IPS-20b (cell line): ENCODE data around the gene RAP1A.

ENCODE experiments used
- H3K27ac ChIP-seq: one replicate; pipeline ENCODE4 v1.5.1; 2013; ENCODE audit warnings: low read length
- H3K27me3 ChIP-seq: 2 replicates; pipeline ENCODE4 v1.6.1; 2013; ENCODE audit warnings: mild to moderate bottlenecking, low read length, inconsistent platforms; ENCODE audit not compliant: insufficient read depth
- H3K36me3 ChIP-seq: 2 replicates; pipeline ENCODE4 v1.6.1; 2013; ENCODE audit warnings: low read depth, mild to moderate bottlenecking, inconsistent platforms, low read length, moderate library complexity; ENCODE audit not compliant: insufficient read depth
- H3K4me1 ChIP-seq: 2 replicates; pipeline ENCODE4 v1.6.1; 2013; ENCODE audit warnings: mild to moderate bottlenecking, control low read depth, inconsistent platforms, low read length, moderate library complexity; ENCODE audit not compliant: insufficient read depth
- H3K4me3 ChIP-seq: 2 replicates; pipeline ENCODE4 v1.5.1; 2013; ENCODE audit warnings: mild to moderate bottlenecking, low read length, inconsistent platforms
- H3K9ac ChIP-seq: 2 replicates; pipeline ENCODE4 v1.6.1; 2013; ENCODE audit warnings: low read depth, mild to moderate bottlenecking, inconsistent platforms, low read length, moderate library complexity
- H3K9me3 ChIP-seq: 2 replicates; pipeline ENCODE4 v1.6.1; 2013; ENCODE audit warnings: mild to moderate bottlenecking, low read depth, low read length, inconsistent platforms; ENCODE audit not compliant: insufficient read depth

RAP1A gene

GRCh38 chr1:111618081-111618480, 1.5 kb upstream of the RAP1A start:
- H3K36me3 ChIP-seq: no peaks in the 10 kb centered on the region
- no peaks in the 10 kb centered on the region for H3K27me3 ChIP-seq
- no peaks in the 10 kb centered on the region for H3K9me3 ChIP-seq
- H3K4me3 ChIP-seq: no peak overlapping the region
- no peak overlapping the region for H3K9ac ChIP-seq
- H3K27ac ChIP-seq: no peak overlapping the region
- H3K4me1 ChIP-seq: peaks cover 4% of the 10 kb centered on the region; the same call in 1 of the 2 replicates

- peak overlapping the region; percentile 88 for H3K4me3 ChIP-seq
- H3K36me3 ChIP-seq: no peaks in the 10 kb centered on the region
- H3K4me1 ChIP-seq: peaks cover 4% of the 10 kb centered on the region; the same call in 1 of the 2 replicates
- H3K9ac ChIP-seq: peak overlapping the region; percentile 66; the same call in 1 of the 2 replicates
- no peak overlapping the region for H3K27ac ChIP-seq
- no peaks in the 10 kb centered on the region for H3K27me3 ChIP-seq
- H3K9me3 ChIP-seq: no peaks in the 10 kb centered on the region
Observed at GRCh38 chr1:111618961-111619634, 491 bp upstream of the RAP1A start.

GRCh38 chr1:111620441-111620971, 917 bp downstream of the RAP1A start:
- peaks cover 4% of the 10 kb centered on the region; the same call in 1 of the 2 replicates for H3K4me1 ChIP-seq
- peak overlapping the region; percentile 88 for H3K4me3 ChIP-seq
- no peaks in the 10 kb centered on the region for H3K36me3 ChIP-seq
- no peak overlapping the region for H3K27ac ChIP-seq
- H3K27me3 ChIP-seq: no peaks in the 10 kb centered on the region
- H3K9ac ChIP-seq: peak overlapping the region; percentile 75; the same call in 1 of the 2 replicates
- no peaks in the 10 kb centered on the region for H3K9me3 ChIP-seq

- peak overlapping the region; percentile 75; the same call in 1 of the 2 replicates for H3K9ac ChIP-seq
- no peaks in the 10 kb centered on the region for H3K36me3 ChIP-seq
- no peaks in the 10 kb centered on the region for H3K27me3 ChIP-seq
- no peaks in the 10 kb centered on the region for H3K9me3 ChIP-seq
- peak overlapping the region; percentile 88 for H3K4me3 ChIP-seq
- H3K4me1 ChIP-seq: peaks cover 4% of the 10 kb centered on the region; the same call in 1 of the 2 replicates
- H3K27ac ChIP-seq: no peak overlapping the region
Observed at GRCh38 chr1:111621050-111621449, 1.5 kb downstream of the RAP1A start.

GRCh38 chr1:111622166-111622565, 2.6 kb downstream of the RAP1A start:
- Histone ChIP-seq H3K27ac (no peak overlapping the region), H3K4me1 (peaks cover 4% of the 10 kb centered on the region; the same call in 1 of the 2 replicates), H3K36me3 (no peaks in the 10 kb centered on the region), H3K9ac (no peak overlapping the region), H3K9me3 (no peaks in the 10 kb centered on the region), H3K4me3 (no peak overlapping the region), H3K27me3 (no peaks in the 10 kb centered on the region)

GRCh38 chr1:111624382-111624781, 4.8 kb downstream of the RAP1A start:
- Histone ChIP-seq H3K27me3 (no peaks in the 10 kb centered on the region), H3K9me3 (no peaks in the 10 kb centered on the region), H3K9ac (no peak overlapping the region), H3K36me3 (no peaks in the 10 kb centered on the region), H3K27ac (no peak overlapping the region), H3K4me3 (no peak overlapping the region), H3K4me1 (peaks cover 11% of the 10 kb centered on the region; the same call in 1 of the 2 replicates)

- no peak overlapping the region for H3K27ac ChIP-seq
- H3K9ac ChIP-seq: no peak overlapping the region
- H3K27me3 ChIP-seq: no peaks in the 10 kb centered on the region
- peaks cover 11% of the 10 kb centered on the region; the same call in 1 of the 2 replicates for H3K4me1 ChIP-seq
- no peak overlapping the region for H3K4me3 ChIP-seq
- H3K36me3 ChIP-seq: no peaks in the 10 kb centered on the region
- no peaks in the 10 kb centered on the region for H3K9me3 ChIP-seq
Observed at GRCh38 chr1:111625276-111625675, 5.7 kb downstream of the RAP1A start.

- Histone ChIP-seq H3K4me3 (no peak overlapping the region), H3K27ac (no peak overlapping the region), H3K9me3 (no peaks in the 10 kb centered on the region), H3K9ac (no peak overlapping the region), H3K27me3 (no peaks in the 10 kb centered on the region), H3K36me3 (no peaks in the 10 kb centered on the region), H3K4me1 (peaks cover 7% of the 10 kb centered on the region; the same call in 1 of the 2 replicates)
Observed at GRCh38 chr1:111628153-111628552, 8.6 kb downstream of the RAP1A start.

GRCh38 chr1:111629190-111629954, 9.8 kb downstream of the RAP1A start:
- no peak overlapping the region for H3K4me3 ChIP-seq
- H3K27ac ChIP-seq: no peak overlapping the region
- no peaks in the 10 kb centered on the region for H3K9me3 ChIP-seq

GRCh38 chr1:111630567-111630966, 11.0 kb downstream of the RAP1A start:
- Histone ChIP-seq H3K36me3 (no peaks in the 10 kb centered on the region), H3K27ac (no peak overlapping the region), H3K27me3 (no peaks in the 10 kb centered on the region), H3K9me3 (no peaks in the 10 kb centered on the region), H3K9ac (no peak overlapping the region), H3K4me3 (no peak overlapping the region), H3K4me1 (peaks cover 7% of the 10 kb centered on the region; the same call in 1 of the 2 replicates)

More at GRCh38 chr1:111629190-111629954, 9.8 kb downstream of the RAP1A start:
- Histone ChIP-seq H3K27me3 (no peaks in the 10 kb centered on the region), H3K9ac (no peak overlapping the region), H3K36me3 (no peaks in the 10 kb centered on the region), H3K4me1 (peaks cover 7% of the 10 kb centered on the region; the same call in 1 of the 2 replicates)

GRCh38 chr1:111631502-111631901, 11.9 kb downstream of the RAP1A start:
- H3K27ac ChIP-seq: no peak overlapping the region
- no peaks in the 10 kb centered on the region for H3K27me3 ChIP-seq
- H3K4me3 ChIP-seq: no peak overlapping the region
- H3K36me3 ChIP-seq: no peaks in the 10 kb centered on the region
- no peak overlapping the region for H3K9ac ChIP-seq
- no peaks in the 10 kb centered on the region for H3K9me3 ChIP-seq
- H3K4me1 ChIP-seq: peaks cover 9% of the 10 kb centered on the region; the same call in 1 of the 2 replicates
